GM12892 (cell line): ENCODE results near the gene LYZ.

ENCODE experiments used
- POLR2A ChIP-seq: IDR thresholded peaks from 2 replicates; pipeline ENCODE4 v1.6.1; 2011; ENCODE audit warnings: low read depth, low read length, control low read depth
- POLR2AphosphoS5 ChIP-seq: IDR thresholded peaks from 2 replicates; pipeline ENCODE4 v1.6.1; 2011; ENCODE audit warnings: low read depth, low read length, control low read depth

DNA sequence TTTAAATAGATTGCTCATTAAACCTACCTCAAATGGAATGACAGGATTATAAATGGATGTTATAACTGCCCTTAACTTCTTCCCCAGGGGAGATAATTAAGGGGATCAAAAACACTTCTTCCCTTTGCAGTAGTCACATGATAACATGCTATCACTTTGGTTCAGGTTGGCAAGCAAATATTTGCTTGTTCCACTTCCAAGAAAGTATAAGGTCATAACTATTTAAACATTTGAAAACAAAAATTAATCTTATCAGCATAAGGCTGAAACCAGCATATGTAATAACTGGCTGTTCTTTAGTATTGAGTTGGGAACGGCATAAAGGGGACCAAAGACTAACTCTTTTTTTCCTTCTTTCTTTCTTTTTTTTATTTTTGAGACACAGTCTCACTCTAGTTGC lies 2.4 kb upstream of the LYZ start:
- TF ChIP-seq POLR2A, result no peak
- no peak for TF ChIP-seq POLR2AphosphoS5
